Measurements from ENCODE around the gene RIN2.

GRCh38 chr20:19768325-19768842 is 10.3 kb downstream of the RIN2 start:
- TF ChIP-seq EZH2 (IDR thresholded peaks at IDR 0.05): no peak
- TF ChIP-seq EZH2phosphoT487 (IDR thresholded peaks at IDR 0.05; ENCODE audit: borderline replicate concordance): no peak
- no peak for TF ChIP-seq CEBPB (IDR thresholded peaks at IDR 0.05; ENCODE audit: low read depth)
- TF ChIP-seq YY1 (IDR thresholded peaks at IDR 0.05; ENCODE audit: extremely low read depth, insufficient replicate concordance, low read depth, low read length): no peak
- TF ChIP-seq, protein P1, sequence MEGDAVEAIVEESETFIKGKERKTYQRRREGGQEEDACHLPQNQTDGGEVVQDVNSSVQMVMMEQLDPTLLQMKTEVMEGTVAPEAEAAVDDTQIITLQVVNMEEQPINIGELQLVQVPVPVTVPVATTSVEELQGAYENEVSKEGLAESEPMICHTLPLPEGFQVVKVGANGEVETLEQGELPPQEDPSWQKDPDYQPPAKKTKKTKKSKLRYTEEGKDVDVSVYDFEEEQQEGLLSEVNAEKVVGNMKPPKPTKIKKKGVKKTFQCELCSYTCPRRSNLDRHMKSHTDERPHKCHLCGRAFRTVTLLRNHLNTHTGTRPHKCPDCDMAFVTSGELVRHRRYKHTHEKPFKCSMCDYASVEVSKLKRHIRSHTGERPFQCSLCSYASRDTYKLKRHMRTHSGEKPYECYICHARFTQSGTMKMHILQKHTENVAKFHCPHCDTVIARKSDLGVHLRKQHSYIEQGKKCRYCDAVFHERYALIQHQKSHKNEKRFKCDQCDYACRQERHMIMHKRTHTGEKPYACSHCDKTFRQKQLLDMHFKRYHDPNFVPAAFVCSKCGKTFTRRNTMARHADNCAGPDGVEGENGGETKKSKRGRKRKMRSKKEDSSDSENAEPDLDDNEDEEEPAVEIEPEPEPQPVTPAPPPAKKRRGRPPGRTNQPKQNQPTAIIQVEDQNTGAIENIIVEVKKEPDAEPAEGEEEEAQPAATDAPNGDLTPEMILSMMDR (IDR thresholded peaks at IDR 0.05 in 2 of 3, conservative IDR thresholded peaks at IDR 0.05 in 1 of 3; ENCODE audit: borderline replicate concordance in 1 of 3, insufficient read depth in 1 of 3, low read depth in 2 of 3, low read length in 2 of 3): no peak
- TF ChIP-seq POLR2A (IDR thresholded peaks at IDR 0.05; ENCODE audit: borderline replicate concordance, extremely low read depth, insufficient read depth, insufficient read length): no peak
- no peak for TF ChIP-seq ZBTB33 (IDR thresholded peaks at IDR 0.05; ENCODE audit: extremely low read depth, insufficient replicate concordance, low read length)
- TF ChIP-seq POLR2AphosphoS5 (IDR thresholded peaks at IDR 0.05; ENCODE audit: low read depth, low read length): no peak
- TF ChIP-seq SRF (IDR thresholded peaks at IDR 0.05; ENCODE audit: low read depth): no peak
- no peak for TF ChIP-seq ATF3 (IDR thresholded peaks at IDR 0.05)
- TF ChIP-seq REST (IDR thresholded peaks at IDR 0.05; ENCODE audit: low read depth): no peak
- TF ChIP-seq RAD21 (IDR thresholded peaks at IDR 0.05; ENCODE audit: low read depth): no peak

All from HCT116 (cell line).